H9 (cell line): ENCODE data around the gene CTXN1. TPM values are rescaled to one million over a fixed set of nuclear protein-coding genes. Genes with fewer than 3 reads are reported as not detected.
A peak's percentile ranks its signal among the peaks of the same experiment; 100 is the strongest.

ENCODE experiments used
- DNase-seq: peaks from one replicate; pipeline ENCODE4 v3.0.0-alpha.2; 2017
- H2AFZ ChIP-seq: one replicate; pipeline ENCODE4 v1.6.1; 2013; ENCODE audit warnings: mild to moderate bottlenecking, low read length, control low read depth, moderate library complexity
- H2AK5ac ChIP-seq: 2 replicates; pipeline ENCODE4 v1.6.1; 2013; ENCODE audit warnings: low read length, control low read depth, mixed read lengths; ENCODE audit not compliant: insufficient read length
- H2BK120ac ChIP-seq: one replicate; pipeline ENCODE4 v1.6.1; 2013; ENCODE audit warnings: low read depth, mild to moderate bottlenecking, low read length, control low read depth, inconsistent platforms; ENCODE audit not compliant: poor library complexity, severe bottlenecking
- H2BK12ac ChIP-seq: 2 replicates; pipeline ENCODE4 v1.6.1; 2013; ENCODE audit warnings: low read length, control low read depth, mixed read lengths, low read depth; ENCODE audit not compliant: insufficient read length
- H2BK15ac ChIP-seq: 2 replicates; pipeline ENCODE4 v1.6.1; 2013; ENCODE audit warnings: low read depth, low read length, control low read depth
- H2BK20ac ChIP-seq: one replicate; pipeline ENCODE4 v1.6.1; 2013; ENCODE audit warnings: low read depth, mild to moderate bottlenecking, low read length, control low read depth, inconsistent platforms; ENCODE audit not compliant: poor library complexity, severe bottlenecking
- H2BK5ac ChIP-seq: 2 replicates; pipeline ENCODE4 v1.6.1; 2013; ENCODE audit warnings: low read length, control low read depth, mixed read lengths; ENCODE audit not compliant: insufficient read length
- H3K14ac ChIP-seq: 2 replicates; pipeline ENCODE4 v1.6.1; 2013; ENCODE audit warnings: low read length, control low read depth; ENCODE audit not compliant: insufficient read depth
- H3K18ac ChIP-seq: 2 replicates; pipeline ENCODE4 v1.6.1; 2013; ENCODE audit warnings: low read depth, mild to moderate bottlenecking, mixed read lengths, low read length, control low read depth; ENCODE audit not compliant: insufficient read length
- H3K23ac ChIP-seq: 2 replicates; pipeline ENCODE4 v1.6.1; 2013; ENCODE audit warnings: low read length, control low read depth, mixed read lengths, low read depth; ENCODE audit not compliant: insufficient read length
- H3K23me2 ChIP-seq: 2 replicates; pipeline ENCODE4 v1.6.1; 2013; ENCODE audit warnings: low read depth, mild to moderate bottlenecking, mixed read lengths, low read length, control low read depth; ENCODE audit not compliant: insufficient read length, poor library complexity, severe bottlenecking
- H3K27ac ChIP-seq: 2 replicates; pipeline ENCODE4 v1.5.1; 2013; ENCODE audit warnings: low read length, control low read depth, mixed read lengths, low read depth; ENCODE audit not compliant: insufficient read length
- H3K27me3 ChIP-seq: 2 replicates; pipeline ENCODE4 v1.6.1; 2013; ENCODE audit warnings: low read length, control low read depth, inconsistent platforms; ENCODE audit not compliant: insufficient read depth
- H3K4ac ChIP-seq: 2 replicates; pipeline ENCODE4 v1.6.1; 2013; ENCODE audit warnings: low read depth, mild to moderate bottlenecking, control low read depth, inconsistent platforms, low read length, moderate library complexity
- H3K4me1 ChIP-seq: 2 replicates; pipeline ENCODE4 v1.6.1; 2013; ENCODE audit warnings: low read length, control low read depth, inconsistent platforms; ENCODE audit not compliant: insufficient read depth
- H3K4me2 ChIP-seq: 2 replicates; pipeline ENCODE4 v1.6.1; 2013; ENCODE audit warnings: low read length, control low read depth, mixed read lengths; ENCODE audit not compliant: insufficient read length, insufficient read depth
- H3K56ac ChIP-seq: 2 replicates; pipeline ENCODE4 v1.6.1; 2013; ENCODE audit warnings: low read depth, mild to moderate bottlenecking, mixed read lengths, low read length, control low read depth; ENCODE audit not compliant: insufficient read length
- H3K79me1 ChIP-seq: 2 replicates; pipeline ENCODE4 v1.6.1; 2013; ENCODE audit warnings: low read depth, mild to moderate bottlenecking, moderate library complexity, low read length, control low read depth, inconsistent platforms; ENCODE audit not compliant: insufficient read depth, poor library complexity, severe bottlenecking
- H3K79me2 ChIP-seq: 2 replicates; pipeline ENCODE4 v1.6.1; 2013; ENCODE audit warnings: low read length, control low read depth, inconsistent platforms; ENCODE audit not compliant: insufficient read depth
- H3K9ac ChIP-seq: 2 replicates; pipeline ENCODE4 v1.6.1; 2013; ENCODE audit warnings: low read length, control low read depth, mixed read lengths; ENCODE audit not compliant: insufficient read length; ENCODE audit errors: extremely low read depth
- H3K9me3 ChIP-seq: one replicate; pipeline ENCODE4 v1.6.1; 2013; ENCODE audit warnings: low read depth, low read length, inconsistent platforms; ENCODE audit not compliant: control insufficient read depth
- H3T11ph ChIP-seq: one replicate; pipeline ENCODE4 v1.6.1; 2013; ENCODE audit warnings: mild to moderate bottlenecking, low read length, control low read depth, inconsistent platforms
- H4K20me1 ChIP-seq: one replicate; pipeline ENCODE4 v1.6.1; 2013; ENCODE audit not compliant: control insufficient read depth, insufficient read length, insufficient read depth
- H4K5ac ChIP-seq: 2 replicates; pipeline ENCODE4 v1.6.1; 2013; ENCODE audit warnings: low read depth, mild to moderate bottlenecking, mixed read lengths, low read length, control low read depth; ENCODE audit not compliant: insufficient read length
- H4K8ac ChIP-seq: replicated peaks from 2 replicates; pipeline ENCODE4 v1.6.1; 2013; ENCODE audit warnings: low read length, control low read depth, mixed read lengths, low read depth; ENCODE audit not compliant: insufficient read length
- H4K91ac ChIP-seq: 2 replicates; pipeline ENCODE4 v1.6.1; 2013; ENCODE audit warnings: low read depth, mild to moderate bottlenecking, moderate library complexity, mixed read lengths, low read length, control low read depth; ENCODE audit not compliant: insufficient read length
- H3K27ac Mint-ChIP-seq, 3 experiments: 2 replicates in 2 of 3; 3 replicates in 1 of 3; pipeline ENCODE4 v1.8.0; 2020 to 2021; ENCODE audit warnings: mixed read lengths in 3 of 3, mild to moderate bottlenecking in 1 of 3, moderate library complexity in 1 of 3
- H3K27me3 Mint-ChIP-seq: 2 replicates; pipeline ENCODE4 v1.8.0; 2021; ENCODE audit warnings: low read depth, mild to moderate bottlenecking, moderate library complexity, mixed read lengths
- H3K36me3 Mint-ChIP-seq, 3 experiments: 2 replicates in 2 of 3; 3 replicates in 1 of 3; pipeline ENCODE4 v1.8.0; 2020 to 2021; ENCODE audit warnings: low read depth in 3 of 3, mixed read lengths in 3 of 3; ENCODE audit not compliant: insufficient read depth in 1 of 3
- H3K4me1 Mint-ChIP-seq, 2 experiments: 2 replicates each; pipeline ENCODE4 v1.8.0; 2020; ENCODE audit warnings: mixed read lengths in 2 of 2
- H3K4me3 Mint-ChIP-seq, 2 experiments: 2 replicates in 1 of 2; 3 replicates in 1 of 2; pipeline ENCODE4 v1.8.0; 2020 to 2021; ENCODE audit warnings: mild to moderate bottlenecking in 2 of 2, mixed read lengths in 2 of 2, moderate library complexity in 1 of 2
- H3K9me3 Mint-ChIP-seq, 2 experiments: 2 replicates in 1 of 2; 3 replicates in 1 of 2; pipeline ENCODE4 v1.8.0; 2020; ENCODE audit warnings: mild to moderate bottlenecking in 2 of 2, mixed read lengths in 2 of 2, moderate library complexity in 1 of 2
- WGBS: extraction: QIAGEN DNeasy Blood & Tissue Kit; methylation state at CpG from one replicate; pipeline ENCODE4 v1.1.7; 2013; ENCODE audit warnings: missing lambda C conversion rate, low lambda C conversion rate, mixed read lengths; ENCODE audit not compliant: insufficient read length; ENCODE audit errors: extremely low coverage; 5-methylcytosine and 5-hydroxymethylcytosine counted together
- total RNA-seq: library from RNA; stranded (reverse); gene quantifications from 2 replicates; pipeline ENCODE4 v1.2.1, GENCODE V29; 2021
- TF ChIP-seq, protein P1 (sequence below): fragments of 200-600 bp; sonication (generic); conservative IDR thresholded peaks from 3 replicates; pipeline ENCODE4 v1.8.0; 2021; ENCODE audit warnings: antibody characterized with exemption, mild to moderate bottlenecking

CTXN1 gene
- total RNA-seq, 1 experiment from 2014 or later = 22.7 TPM

- no peak overlapping the region for H3K4ac ChIP-seq
- Mint-ChIP-seq H3K27ac (no peak overlapping the region), H3K27me3 (peaks cover 57% of the 10 kb centered on the region), H3K36me3 (peaks cover 10 to 12% (median 11%) of the 10 kb centered on the region in 3 experiments; a peak in 6 of 7 replicates), H3K4me3 (peak overlapping the region; percentile 67 to 91), H3K4me1 (peaks cover 20 to 27% of the 10 kb centered on the region in 2 experiments), H3K9me3 (no peaks in the 10 kb centered on the region; a peak in 1 of 5 replicates)
- no CpG with 5 or more reads among the region's 12 CpGs for WGBS
- H4K91ac ChIP-seq = no peak overlapping the region
- H4K8ac ChIP-seq = no peak overlapping the region
- no peak overlapping the region for H3K56ac ChIP-seq
- H4K5ac ChIP-seq = no peak overlapping the region
- H2BK120ac ChIP-seq = no peak overlapping the region
- no peak overlapping the region for H2BK12ac ChIP-seq
- no peak overlapping the region for H2AK5ac ChIP-seq
- no peaks in the 10 kb centered on the region for H3K79me1 ChIP-seq
- H3K79me2 ChIP-seq = no peaks in the 10 kb centered on the region
- no peak overlapping the region for H3K27ac ChIP-seq
- no peak overlapping the region for H2BK5ac ChIP-seq
- no peaks in the 10 kb centered on the region for H4K20me1 ChIP-seq
- peak overlapping the region; percentile 74 for H3K4me2 ChIP-seq
- peaks cover 16% of the 10 kb centered on the region; the same call in 1 of the 2 replicates for H3K27me3 ChIP-seq
- H2BK20ac ChIP-seq = no peak overlapping the region
- peaks cover 17% of the 10 kb centered on the region for H3K23me2 ChIP-seq
- no peaks in the 10 kb centered on the region for H3K4me1 ChIP-seq
- H2AFZ ChIP-seq = no peak overlapping the region
- TF ChIP-seq, protein P1, sequence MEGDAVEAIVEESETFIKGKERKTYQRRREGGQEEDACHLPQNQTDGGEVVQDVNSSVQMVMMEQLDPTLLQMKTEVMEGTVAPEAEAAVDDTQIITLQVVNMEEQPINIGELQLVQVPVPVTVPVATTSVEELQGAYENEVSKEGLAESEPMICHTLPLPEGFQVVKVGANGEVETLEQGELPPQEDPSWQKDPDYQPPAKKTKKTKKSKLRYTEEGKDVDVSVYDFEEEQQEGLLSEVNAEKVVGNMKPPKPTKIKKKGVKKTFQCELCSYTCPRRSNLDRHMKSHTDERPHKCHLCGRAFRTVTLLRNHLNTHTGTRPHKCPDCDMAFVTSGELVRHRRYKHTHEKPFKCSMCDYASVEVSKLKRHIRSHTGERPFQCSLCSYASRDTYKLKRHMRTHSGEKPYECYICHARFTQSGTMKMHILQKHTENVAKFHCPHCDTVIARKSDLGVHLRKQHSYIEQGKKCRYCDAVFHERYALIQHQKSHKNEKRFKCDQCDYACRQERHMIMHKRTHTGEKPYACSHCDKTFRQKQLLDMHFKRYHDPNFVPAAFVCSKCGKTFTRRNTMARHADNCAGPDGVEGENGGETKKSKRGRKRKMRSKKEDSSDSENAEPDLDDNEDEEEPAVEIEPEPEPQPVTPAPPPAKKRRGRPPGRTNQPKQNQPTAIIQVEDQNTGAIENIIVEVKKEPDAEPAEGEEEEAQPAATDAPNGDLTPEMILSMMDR = no peak
- no peak overlapping the region for H3T11ph ChIP-seq
- no peak overlapping the region for H3K9ac ChIP-seq
- no peaks in the 10 kb centered on the region for H3K9me3 ChIP-seq
- H3K23ac ChIP-seq = no peak overlapping the region
- DNase-seq = no peak
- no peak overlapping the region for H3K18ac ChIP-seq
- H3K14ac ChIP-seq = no peak overlapping the region
- H2BK15ac ChIP-seq = no peak overlapping the region
These were observed 9.0 kb downstream of the CTXN1 start for GRCh38 chr19:7916955-7917266.
